Trophoblast cell (in vitro differentiated cells and primary cell): ENCODE measurements around the gene LRRC3B.
A peak's percentile ranks its signal among the peaks of the same experiment; 100 is the strongest.

Experiments used
- DNase-seq, 2 donors: peaks; one replicate each; pipeline ENCODE4 v3.0.0-alpha.2; 2016
- H2AFZ ChIP-seq: 2 replicates; pipeline ENCODE4 v1.6.1; 2013; ENCODE audit warnings: low read length, moderate library complexity, mild to moderate bottlenecking; ENCODE audit not compliant: insufficient read depth, poor library complexity
- H2AK5ac ChIP-seq: 2 replicates; pipeline ENCODE4 v1.6.1; 2013; ENCODE audit warnings: mild to moderate bottlenecking, low read length
- H2BK120ac ChIP-seq: 2 replicates; pipeline ENCODE4 v1.6.1; 2013; ENCODE audit warnings: low read length, mild to moderate bottlenecking, moderate library complexity; ENCODE audit not compliant: insufficient read depth, poor library complexity
- H2BK12ac ChIP-seq: 2 replicates; pipeline ENCODE4 v1.6.1; 2013; ENCODE audit warnings: mild to moderate bottlenecking, low read length, moderate library complexity
- H2BK5ac ChIP-seq: 2 replicates; pipeline ENCODE4 v1.6.1; 2013; ENCODE audit warnings: low read length, low read depth, moderate library complexity, mild to moderate bottlenecking; ENCODE audit not compliant: poor library complexity
- H3K14ac ChIP-seq: 2 replicates; pipeline ENCODE4 v1.6.1; 2013; ENCODE audit warnings: mild to moderate bottlenecking, low read length
- H3K18ac ChIP-seq: 2 replicates; pipeline ENCODE4 v1.6.1; 2013; ENCODE audit warnings: mild to moderate bottlenecking, low read length
- H3K23ac ChIP-seq: 2 replicates; pipeline ENCODE4 v1.6.1; 2013; ENCODE audit warnings: low read length
- H3K27ac ChIP-seq: 2 replicates; pipeline ENCODE4 v1.5.1; 2013; ENCODE audit warnings: low read depth, mild to moderate bottlenecking, inconsistent platforms, low read length, moderate library complexity
- H3K27me3 ChIP-seq: 2 replicates; pipeline ENCODE4 v1.6.1; 2013; ENCODE audit warnings: inconsistent platforms, mild to moderate bottlenecking, low read length, moderate library complexity; ENCODE audit not compliant: insufficient read depth
- H3K36me3 ChIP-seq, 2 experiments: 1 replicate in 1 of 2; 2 replicates in 1 of 2; pipeline ENCODE4 v1.6.1; 2013; ENCODE audit warnings: low read length in 2 of 2, mild to moderate bottlenecking in 2 of 2, moderate library complexity in 1 of 2; ENCODE audit not compliant: insufficient read depth in 2 of 2, control insufficient read depth in 1 of 2
- H3K4ac ChIP-seq: 2 replicates; pipeline ENCODE4 v1.6.1; 2013; ENCODE audit warnings: low read depth, mild to moderate bottlenecking, low read length, moderate library complexity
- H3K4me1 ChIP-seq, 2 experiments: 1 replicate in 1 of 2; 2 replicates in 1 of 2; pipeline ENCODE4 v1.6.1; 2013; ENCODE audit warnings: low read length in 2 of 2, mild to moderate bottlenecking in 2 of 2, moderate library complexity in 1 of 2; ENCODE audit not compliant: insufficient read depth in 2 of 2, control insufficient read depth in 1 of 2
- H3K4me2 ChIP-seq: 2 replicates; pipeline ENCODE4 v1.6.1; 2013; ENCODE audit warnings: inconsistent platforms, mild to moderate bottlenecking, low read length, moderate library complexity
- H3K4me3 ChIP-seq: 2 replicates; pipeline ENCODE4 v1.5.1; 2013; ENCODE audit warnings: mild to moderate bottlenecking, low read depth, low read length, inconsistent platforms
- H3K79me1 ChIP-seq: one replicate; pipeline ENCODE4 v1.6.1; 2013; ENCODE audit warnings: low read length
- H3K79me2 ChIP-seq: 2 replicates; pipeline ENCODE4 v1.6.1; 2013; ENCODE audit warnings: low read length, mild to moderate bottlenecking; ENCODE audit not compliant: control insufficient read depth, insufficient read depth, poor library complexity
- H3K9ac ChIP-seq: 2 replicates; pipeline ENCODE4 v1.6.1; 2013; ENCODE audit warnings: mild to moderate bottlenecking, low read length
- H3K9me3 ChIP-seq: 2 replicates; pipeline ENCODE4 v1.6.1; 2013; ENCODE audit warnings: low read depth, mild to moderate bottlenecking, control low read depth, inconsistent platforms, low read length; ENCODE audit not compliant: insufficient read depth
- H4K12ac ChIP-seq: 2 replicates; pipeline ENCODE4 v1.6.1; 2013; ENCODE audit warnings: low read depth, mild to moderate bottlenecking, low read length, moderate library complexity
- H4K8ac ChIP-seq: 2 replicates; pipeline ENCODE4 v1.6.1; 2013; ENCODE audit warnings: low read depth, mild to moderate bottlenecking, low read length, moderate library complexity
- H4K91ac ChIP-seq: one replicate; pipeline ENCODE4 v1.6.1; 2013; ENCODE audit warnings: low read depth, mild to moderate bottlenecking, low read length, moderate library complexity
- WGBS: extraction: QIAGEN DNeasy Blood & Tissue Kit; methylation state at CpG from one replicate; pipeline ENCODE4 v1.1.7; 2013; ENCODE audit warnings: missing lambda C conversion rate; ENCODE audit not compliant: insufficient read length, insufficient coverage; ENCODE audit errors: extremely low coverage; 5-methylcytosine and 5-hydroxymethylcytosine counted together

LRRC3B gene

GRCh38 chr3:26588931-26589330 is 33.6 kb upstream of the LRRC3B start:
- H3K27me3 ChIP-seq: no peaks in the 10 kb centered on the region
- no peaks in the 10 kb centered on the region for H3K79me1 ChIP-seq
- H2AFZ ChIP-seq: no peak overlapping the region
- H2BK120ac ChIP-seq: no peak overlapping the region
- H3K27ac ChIP-seq: no peak overlapping the region
- no peak overlapping the region for H3K9ac ChIP-seq
- WGBS: no CpG with 5 or more reads among the region's 2 CpGs
- H3K4me3 ChIP-seq: no peak overlapping the region
- H3K14ac ChIP-seq: no peak overlapping the region
- H3K18ac ChIP-seq: no peak overlapping the region
- no peak overlapping the region for H4K8ac ChIP-seq
- DNase-seq: no peak
- no peaks in the 10 kb centered on the region for H3K79me2 ChIP-seq
- H4K12ac ChIP-seq: no peak overlapping the region
- no peak overlapping the region for H3K23ac ChIP-seq
- H2BK12ac ChIP-seq: no peak overlapping the region
- H4K91ac ChIP-seq: no peak overlapping the region
- H3K9me3 ChIP-seq: no peaks in the 10 kb centered on the region
- H3K4me1 ChIP-seq: no peaks in the 10 kb centered on the region
- H3K4me2 ChIP-seq: no peak overlapping the region
- no peak overlapping the region for H2BK5ac ChIP-seq
- no peaks in the 10 kb centered on the region for H3K36me3 ChIP-seq
- H3K4ac ChIP-seq: no peak overlapping the region
- no peak overlapping the region for H2AK5ac ChIP-seq

GRCh38 chr3:26589678-26590077 is 32.9 kb upstream of the LRRC3B start:
- Histone ChIP-seq H2AFZ (no peak overlapping the region), H4K8ac (no peak overlapping the region), H3K27me3 (no peaks in the 10 kb centered on the region), H2BK120ac (no peak overlapping the region), H3K4ac (no peak overlapping the region), H2BK12ac (no peak overlapping the region), H3K14ac (no peak overlapping the region), H3K4me2 (no peak overlapping the region), H3K4me1 (no peaks in the 10 kb centered on the region), H2BK5ac (no peak overlapping the region), H3K9ac (no peak overlapping the region), H3K36me3 (no peaks in the 10 kb centered on the region), H4K91ac (no peak overlapping the region), H2AK5ac (no peak overlapping the region), H3K79me2 (no peaks in the 10 kb centered on the region), H3K79me1 (no peaks in the 10 kb centered on the region), H3K23ac (no peak overlapping the region), H3K4me3 (no peak overlapping the region), H3K9me3 (no peaks in the 10 kb centered on the region), H3K18ac (no peak overlapping the region), H3K27ac (no peak overlapping the region), H4K12ac (no peak overlapping the region)
- WGBS: no CpG with 5 or more reads among the region's 1 CpG
- DNase-seq: no peak

- no peak overlapping the region for H2AFZ ChIP-seq
Observed at GRCh38 chr3:26590919-26591484, 31.6 kb upstream of the LRRC3B start.

GRCh38 chr3:26591926-26592325 is 30.6 kb upstream of the LRRC3B start:
- WGBS: no CpG with 5 or more reads among the region's 3 CpGs
- H3K79me2 ChIP-seq: no peaks in the 10 kb centered on the region
- no peak overlapping the region for H3K23ac ChIP-seq
- H2BK120ac ChIP-seq: no peak overlapping the region
- no peaks in the 10 kb centered on the region for H3K27me3 ChIP-seq
- H3K36me3 ChIP-seq: no peaks in the 10 kb centered on the region
- no peak overlapping the region for H2AFZ ChIP-seq
- H3K4ac ChIP-seq: no peak overlapping the region
- no peaks in the 10 kb centered on the region for H3K4me1 ChIP-seq
- no peak overlapping the region for H3K27ac ChIP-seq
- H3K14ac ChIP-seq: no peak overlapping the region
- no peak overlapping the region for H3K4me3 ChIP-seq
- H3K18ac ChIP-seq: no peak overlapping the region
- H2AK5ac ChIP-seq: no peak overlapping the region
- H4K91ac ChIP-seq: no peak overlapping the region
- no peak overlapping the region for H2BK12ac ChIP-seq
- H4K12ac ChIP-seq: no peak overlapping the region
- DNase-seq: peak in 1 of 2 donors; percentile 0
- H3K9ac ChIP-seq: no peak overlapping the region
- no peak overlapping the region for H3K4me2 ChIP-seq
- no peak overlapping the region for H4K8ac ChIP-seq
- no peaks in the 10 kb centered on the region for H3K79me1 ChIP-seq
- no peaks in the 10 kb centered on the region for H3K9me3 ChIP-seq
- no peak overlapping the region for H2BK5ac ChIP-seq

More at GRCh38 chr3:26590919-26591484, 31.6 kb upstream of the LRRC3B start:
- H3K27me3 ChIP-seq: no peaks in the 10 kb centered on the region
- H4K12ac ChIP-seq: no peak overlapping the region
- no peaks in the 10 kb centered on the region for H3K9me3 ChIP-seq
- H3K9ac ChIP-seq: no peak overlapping the region
- no peak for DNase-seq
- no peak overlapping the region for H3K18ac ChIP-seq
- no CpG with 5 or more reads among the region's 5 CpGs for WGBS
- no peak overlapping the region for H3K14ac ChIP-seq
- no peak overlapping the region for H2BK120ac ChIP-seq
- H3K79me1 ChIP-seq: no peaks in the 10 kb centered on the region
- no peak overlapping the region for H4K91ac ChIP-seq
- H2BK5ac ChIP-seq: no peak overlapping the region
- no peak overlapping the region for H3K4me3 ChIP-seq
- no peak overlapping the region for H3K4ac ChIP-seq
- H3K27ac ChIP-seq: no peak overlapping the region
- H2BK12ac ChIP-seq: no peak overlapping the region
- H3K23ac ChIP-seq: no peak overlapping the region
- no peak overlapping the region for H4K8ac ChIP-seq
- H3K4me2 ChIP-seq: no peak overlapping the region
- no peaks in the 10 kb centered on the region for H3K36me3 ChIP-seq
- no peaks in the 10 kb centered on the region for H3K4me1 ChIP-seq
- H2AK5ac ChIP-seq: no peak overlapping the region
- no peaks in the 10 kb centered on the region for H3K79me2 ChIP-seq
